Measurements from ENCODE around the gene BMPR1A. TPM values are rescaled to one million over a fixed set of nuclear protein-coding genes. Genes with fewer than 3 reads are reported as not detected.
"Not testable (repeated sequence)": the region's sequence is repeated elsewhere in the genome, so short reads cannot be mapped to it uniquely, and the experiment has no call there.

Gene BMPR1A
- total RNA-seq, 4 donors from 2014 or later = 72.7 to 89.5 (median 84.2) TPM

DNA sequence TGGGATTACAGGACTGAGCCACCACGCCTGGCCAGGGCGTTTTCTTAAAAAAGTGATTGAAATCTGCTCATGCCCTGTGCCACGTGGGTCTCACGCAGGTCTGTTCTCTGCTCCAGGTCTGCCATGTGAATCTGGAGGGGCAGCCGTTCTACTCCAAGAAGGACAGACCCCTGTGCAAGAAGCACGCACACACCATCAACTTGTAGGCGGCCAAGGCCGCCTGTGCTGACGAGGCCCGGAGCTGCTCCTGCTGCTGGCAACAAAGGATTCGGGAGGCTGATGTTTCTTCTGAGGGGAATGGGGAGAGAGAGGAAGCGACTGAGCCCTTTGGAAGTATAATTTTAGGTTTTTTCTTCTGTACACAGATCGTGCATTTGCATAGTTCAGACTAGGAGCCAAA lies 23.6 kb upstream of the BMPR1A start:
- TF ChIP-seq POLR2A (IDR thresholded peaks at IDR 0.05) = no peak
- TF ChIP-seq, protein P1, sequence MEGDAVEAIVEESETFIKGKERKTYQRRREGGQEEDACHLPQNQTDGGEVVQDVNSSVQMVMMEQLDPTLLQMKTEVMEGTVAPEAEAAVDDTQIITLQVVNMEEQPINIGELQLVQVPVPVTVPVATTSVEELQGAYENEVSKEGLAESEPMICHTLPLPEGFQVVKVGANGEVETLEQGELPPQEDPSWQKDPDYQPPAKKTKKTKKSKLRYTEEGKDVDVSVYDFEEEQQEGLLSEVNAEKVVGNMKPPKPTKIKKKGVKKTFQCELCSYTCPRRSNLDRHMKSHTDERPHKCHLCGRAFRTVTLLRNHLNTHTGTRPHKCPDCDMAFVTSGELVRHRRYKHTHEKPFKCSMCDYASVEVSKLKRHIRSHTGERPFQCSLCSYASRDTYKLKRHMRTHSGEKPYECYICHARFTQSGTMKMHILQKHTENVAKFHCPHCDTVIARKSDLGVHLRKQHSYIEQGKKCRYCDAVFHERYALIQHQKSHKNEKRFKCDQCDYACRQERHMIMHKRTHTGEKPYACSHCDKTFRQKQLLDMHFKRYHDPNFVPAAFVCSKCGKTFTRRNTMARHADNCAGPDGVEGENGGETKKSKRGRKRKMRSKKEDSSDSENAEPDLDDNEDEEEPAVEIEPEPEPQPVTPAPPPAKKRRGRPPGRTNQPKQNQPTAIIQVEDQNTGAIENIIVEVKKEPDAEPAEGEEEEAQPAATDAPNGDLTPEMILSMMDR (IDR thresholded peaks at IDR 0.05) = no peak
- DNase-seq = no peak
- Histone ChIP-seq H3K36me3 (no peaks in the 10 kb centered on the region), H3K4me1 (peaks cover 56 to 66% of the 10 kb centered on the region in 2 donors), H3K27me3 (no peaks in the 10 kb centered on the region), H3K4me3 (replicated peaks in 1 of 3) (no peak overlapping the region), H3K27ac (peak overlapping the region; percentile 89 to 94 (median 93)), H3K9me3 (no peaks in the 10 kb centered on the region)
- intact Hi-C loops (cut with DNase I) = no loop called here
- WGBS, 2 donors = 63% methylated on average over 12 to 13 of the region's 13 CpGs

GRCh38 chr10:86733260-86733671 lies 23.2 kb upstream of the BMPR1A start:
- WGBS, 2 donors = 18 to 23% methylated on average over 8 of the region's 8 CpGs
- TF ChIP-seq, protein P1 (IDR thresholded peaks at IDR 0.05) = peak in 3 of 6 experiments; percentile 19 to 39 (median 30)
- TF ChIP-seq POLR2A (IDR thresholded peaks at IDR 0.05) = peak in 1 of 2 donors; percentile 83
- H3K36me3 ChIP-seq = no peaks in the 10 kb centered on the region
- peak overlapping the region; percentile 89 to 94 (median 93) for H3K27ac ChIP-seq
- H3K27me3 ChIP-seq = no peaks in the 10 kb centered on the region
- no peaks in the 10 kb centered on the region for H3K9me3 ChIP-seq
- peak; percentile 77 for DNase-seq
- intact Hi-C loops (cut with DNase I) = no loop called here
- H3K4me1 ChIP-seq = peaks cover 58 to 68% of the 10 kb centered on the region in 2 donors
- H3K4me3 ChIP-seq (replicated peaks in 1 of 3) = no peak overlapping the region

- TF ChIP-seq POLR2A (IDR thresholded peaks at IDR 0.05) = peak in 1 of 2 donors; percentile 72
- TF ChIP-seq, protein P1 (IDR thresholded peaks at IDR 0.05) = no peak
- H3K4me3 ChIP-seq (replicated peaks in 1 of 3) = no peak overlapping the region
- WGBS, 2 donors = 33 to 39% methylated on average over 4 of the region's 4 CpGs
- H3K9me3 ChIP-seq = no peaks in the 10 kb centered on the region
- H3K4me1 ChIP-seq = peaks cover 58 to 70% of the 10 kb centered on the region in 2 donors
- peak; percentile 53 to 60 for DNase-seq
- no peaks in the 10 kb centered on the region for H3K36me3 ChIP-seq
- no peaks in the 10 kb centered on the region for H3K27me3 ChIP-seq
- intact Hi-C loops (cut with DNase I) = no loop called here
- H3K27ac ChIP-seq = peak overlapping the region; percentile 89 to 94 (median 93)
Measured at GRCh38 chr10:86734207-86734988, 22.0 kb upstream of the BMPR1A start.

- H3K27me3 ChIP-seq; H3K36me3 ChIP-seq; intact Hi-C loops (cut with DNase I); H3K9me3 ChIP-seq; H3K4me3 ChIP-seq (replicated peaks in 1 of 3); DNase-seq: not testable (repeated sequence)
- H3K27ac ChIP-seq = peak overlapping the region; percentile 89 to 94 (median 93)
- WGBS, 2 donors = 89 to 93% methylated on average over 4 of the region's 4 CpGs
- H3K4me1 ChIP-seq = peaks cover 55 to 63% of the 10 kb centered on the region in 2 donors
Measured at GRCh38 chr10:86735278-86735677, 21.1 kb upstream of the BMPR1A start.

GRCh38 chr10:86742230-86742629 lies 14.2 kb upstream of the BMPR1A start:
- intact Hi-C loops (cut with DNase I) = no loop called here
- no peak overlapping the region for H3K4me3 ChIP-seq (replicated peaks in 1 of 3)
- no peaks in the 10 kb centered on the region for H3K9me3 ChIP-seq
- H3K27me3 ChIP-seq = no peaks in the 10 kb centered on the region
- 93 to 100% methylated on average over 1 of the region's 1 CpG for WGBS, 2 donors
- H3K27ac ChIP-seq = no peak overlapping the region
- TF ChIP-seq, protein P1 (IDR thresholded peaks at IDR 0.05) = no peak
- no peak for TF ChIP-seq POLR2A (IDR thresholded peaks at IDR 0.05)
- H3K4me1 ChIP-seq = peaks cover 19 to 29% of the 10 kb centered on the region in 2 donors
- DNase-seq = no peak
- H3K36me3 ChIP-seq = no peaks in the 10 kb centered on the region
